Ascending aorta (tissue), 2 donors: ENCODE data around the gene ZMYND12. TPM values are rescaled to one million over a fixed set of nuclear protein-coding genes. Genes with fewer than 3 reads are reported as not detected.

Source experiments
- DNase-seq, 2 donors: peaks; one replicate each; pipeline ENCODE4 v3.0.0-alpha.2; 2019; ENCODE audit warnings: low spot score in 2 of 2
- H3K27ac ChIP-seq, 2 donors: fragments of 200-600 bp; sonication (generic); one replicate each; pipeline ENCODE4 v1.5.1; 2016 to 2017; ENCODE audit warnings: mild to moderate bottlenecking in 1 of 2
- H3K27me3 ChIP-seq: fragments of 200-600 bp; sonication (generic); one replicate; pipeline ENCODE4 v1.5.1; 2017
- H3K36me3 ChIP-seq, 2 donors: fragments of 200-600 bp; sonication (generic); one replicate each; pipeline ENCODE4 v1.5.1; 2016
- H3K4me1 ChIP-seq, 2 donors: fragments of 200-600 bp; sonication (generic); one replicate each; pipeline ENCODE4 v1.5.1; 2016 to 2017; ENCODE audit warnings: mild to moderate bottlenecking in 1 of 2
- H3K4me3 ChIP-seq, 2 donors: fragments of 200-600 bp; sonication (generic); one replicate each; pipeline ENCODE4 v1.5.1; 2016 to 2017; ENCODE audit warnings: mild to moderate bottlenecking in 1 of 2
- H3K9me3 ChIP-seq, 2 donors: fragments of 200-600 bp; sonication (generic); one replicate each; pipeline ENCODE4 v1.5.1; 2016
- intact Hi-C: fragments of 100-400 bp; cut with DNase I; formaldehyde crosslinking; loops from one replicate; pipeline ENCODE4 v1.15.1; 2023
- total RNA-seq: library from RNA; depleted of rRNA; stranded (reverse); fragments of >200 nt; gene quantifications from one replicate; pipeline ENCODE4 v1.1.0, GENCODE V29; 2016
- TF ChIP-seq, protein P1 (sequence below), 3 experiments: fragments of 200-600 bp in 2 of 3; fragments of 450-650 bp in 1 of 3; sonication (generic) in 2 of 3; IDR thresholded peaks; one replicate each; pipeline ENCODE4 v1.5.1; 2016 to 2019; ENCODE audit warnings: antibody characterized with exemption in 3 of 3, mild to moderate bottlenecking in 1 of 3, moderate library complexity in 1 of 3

Gene ZMYND12
- total RNA-seq, 1 donor from 2014 or later = not detected

DNA sequence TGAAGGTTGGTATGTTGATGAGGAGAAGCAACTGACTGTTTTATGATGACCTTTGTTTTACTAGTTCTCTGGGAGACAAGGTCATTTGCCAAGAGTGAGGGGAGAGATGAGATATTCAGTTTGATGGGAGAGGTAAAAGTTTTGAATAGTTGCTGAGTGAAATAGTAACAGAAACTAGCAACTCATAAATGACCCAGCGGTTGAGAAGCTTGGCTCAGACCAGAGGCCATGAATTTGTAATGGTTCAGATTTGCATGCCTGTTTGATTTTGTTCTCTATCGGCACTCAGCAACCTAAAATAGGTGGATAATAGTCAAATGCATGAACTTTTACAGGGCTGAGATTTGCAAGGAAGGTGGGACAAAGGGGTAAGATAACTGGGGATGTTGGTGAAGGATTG is 13.9 kb upstream of the ZMYND12 start:
- intact Hi-C loops = no loop called here
- TF ChIP-seq, protein P1, sequence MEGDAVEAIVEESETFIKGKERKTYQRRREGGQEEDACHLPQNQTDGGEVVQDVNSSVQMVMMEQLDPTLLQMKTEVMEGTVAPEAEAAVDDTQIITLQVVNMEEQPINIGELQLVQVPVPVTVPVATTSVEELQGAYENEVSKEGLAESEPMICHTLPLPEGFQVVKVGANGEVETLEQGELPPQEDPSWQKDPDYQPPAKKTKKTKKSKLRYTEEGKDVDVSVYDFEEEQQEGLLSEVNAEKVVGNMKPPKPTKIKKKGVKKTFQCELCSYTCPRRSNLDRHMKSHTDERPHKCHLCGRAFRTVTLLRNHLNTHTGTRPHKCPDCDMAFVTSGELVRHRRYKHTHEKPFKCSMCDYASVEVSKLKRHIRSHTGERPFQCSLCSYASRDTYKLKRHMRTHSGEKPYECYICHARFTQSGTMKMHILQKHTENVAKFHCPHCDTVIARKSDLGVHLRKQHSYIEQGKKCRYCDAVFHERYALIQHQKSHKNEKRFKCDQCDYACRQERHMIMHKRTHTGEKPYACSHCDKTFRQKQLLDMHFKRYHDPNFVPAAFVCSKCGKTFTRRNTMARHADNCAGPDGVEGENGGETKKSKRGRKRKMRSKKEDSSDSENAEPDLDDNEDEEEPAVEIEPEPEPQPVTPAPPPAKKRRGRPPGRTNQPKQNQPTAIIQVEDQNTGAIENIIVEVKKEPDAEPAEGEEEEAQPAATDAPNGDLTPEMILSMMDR (IDR thresholded peaks at IDR 0.05) = no peak
- Histone ChIP-seq H3K4me1 (no peaks in the 10 kb centered on the region), H3K36me3 (peaks cover 0 to 2% of the 10 kb centered on the region in 2 donors), H3K27me3 (no peaks in the 10 kb centered on the region), H3K4me3 (no peak overlapping the region), H3K27ac (no peak overlapping the region), H3K9me3 (no peaks in the 10 kb centered on the region)
- no peak for DNase-seq

GRCh38 chr1:42466030-42466429 is 10.2 kb upstream of the ZMYND12 start:
- no peaks in the 10 kb centered on the region for H3K9me3 ChIP-seq
- no peaks in the 10 kb centered on the region for H3K27me3 ChIP-seq
- TF ChIP-seq, protein P1 (IDR thresholded peaks at IDR 0.05) = no peak
- no peaks in the 10 kb centered on the region for H3K4me1 ChIP-seq
- H3K4me3 ChIP-seq = no peak overlapping the region
- intact Hi-C loops = no loop called here
- H3K27ac ChIP-seq = no peak overlapping the region
- H3K36me3 ChIP-seq = no peaks in the 10 kb centered on the region
- DNase-seq = no peak

DNA sequence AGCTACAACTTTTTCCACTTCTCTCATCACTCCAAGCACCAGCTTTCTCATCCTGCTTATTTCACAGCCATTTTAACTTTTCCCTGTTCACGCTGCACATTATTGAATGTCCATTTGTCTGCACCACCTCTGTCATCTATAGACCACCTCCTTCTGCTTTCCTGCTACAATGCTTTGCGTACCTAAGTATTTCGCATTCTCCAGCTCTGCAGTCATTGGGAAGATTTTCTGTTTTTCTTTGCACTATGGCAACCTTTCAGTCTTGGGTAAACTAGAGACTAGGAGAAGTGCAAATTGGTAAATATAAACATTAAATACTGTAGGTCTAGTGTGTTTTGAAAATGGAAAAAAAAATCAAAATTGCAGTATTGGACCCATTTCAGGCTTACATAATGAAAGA is 8.1 kb upstream of the ZMYND12 start:
- Histone ChIP-seq H3K4me1 (no peaks in the 10 kb centered on the region), H3K27ac (no peak overlapping the region), H3K4me3 (peak overlapping the region; percentile 77), H3K27me3 (no peaks in the 10 kb centered on the region), H3K36me3 (peaks cover 14 to 16% of the 10 kb centered on the region in 2 donors), H3K9me3 (no peaks in the 10 kb centered on the region)
- intact Hi-C loops = loop anchor here (2.0 to 5.0 kb wide), 4 partner anchors 219 to 1188 kb away; partner anchors contain the start of genes KDM4A and YBX1
- TF ChIP-seq, protein P1 (IDR thresholded peaks at IDR 0.05) = no peak
- no peak for DNase-seq

GRCh38 chr1:42462828-42463763 is 7.3 kb upstream of the ZMYND12 start, which contains the start of gene CCDC30:
CCDC30 (plus strand) TSS chr1:42463286; CDS start chr1:42480552, 17,266 bp downstream.
- peak within 1 kb of the TSS in 1 of 2 donors; percentile 23 for H3K27ac ChIP-seq
- TF ChIP-seq, protein P1 (IDR thresholded peaks at IDR 0.05) = no peak
- peak within 1 kb of the TSS; percentile 77 for H3K4me3 ChIP-seq
- peak; percentile 94 to 98 for DNase-seq
- H3K27me3 ChIP-seq = no peaks in the 10 kb centered on the region
- peaks cover 14 to 17% of the 10 kb centered on the region in 2 donors for H3K36me3 ChIP-seq
- H3K9me3 ChIP-seq = no peaks in the 10 kb centered on the region
- no peaks in the 10 kb centered on the region for H3K4me1 ChIP-seq
- intact Hi-C loops = loop anchor here (2.0 to 5.0 kb wide), 4 partner anchors 220 to 1189 kb away; partner anchors contain the start of genes KDM4A and YBX1

GRCh38 chr1:42461196-42461595 is 5.4 kb upstream of the ZMYND12 start:
- Histone ChIP-seq H3K4me1 (peaks cover 0 to 7% of the 10 kb centered on the region in 2 donors), H3K4me3 (no peak overlapping the region), H3K9me3 (no peaks in the 10 kb centered on the region), H3K36me3 (peaks cover 14 to 17% of the 10 kb centered on the region in 2 donors), H3K27me3 (no peaks in the 10 kb centered on the region), H3K27ac (no peak overlapping the region)
- intact Hi-C loops = loop anchor here (5.0 kb wide), 3 partner anchors 424 to 1191 kb away; partner anchors contain the start of gene KDM4A
- no peak for DNase-seq
- TF ChIP-seq, protein P1 (IDR thresholded peaks at IDR 0.05) = no peak
